HCT116 (cell line): ENCODE data around the gene NFATC2IP. TPM values are rescaled to one million over a fixed set of nuclear protein-coding genes. Genes with fewer than 3 reads are reported as not detected.

Experiments used
- ATAC-seq: fragments of 200-7000 bp; cut with Tn5 transposase; 2 replicates; pipeline ENCODE4 v1.9.1; 2020; ENCODE audit warnings: mild to moderate bottlenecking, moderate library complexity
- BruUV-seq: library from RNA; stranded (reverse); fragments of 400-500 nt; replicated peaks from 2 replicates; lab custom pipeline; 2021; lab: Mats Ljungman, UMichigan
- CTCF ChIA-PET: fragments of 300-600 bp; sonication (Branson Sonifier 250); formaldehyde crosslinking; loops from one replicate; lab custom pipeline; 2021; ENCODE audit warnings: antibody characterized with exemption; lab: Charles Lee
- POLR2A ChIA-PET: fragments of 300-600, 350-600 bp; sonication (Branson Sonifier 250); formaldehyde crosslinking; loops from one replicate; lab custom pipeline; 2021; ENCODE audit warnings: antibody characterized with exemption; lab: Charles Lee
- RAD21 ChIA-PET, 2 experiments: fragments of 300-600 bp; sonication (Branson Sonifier 250); formaldehyde crosslinking; loops; one replicate each; lab custom pipeline; 2023; ENCODE audit warnings: low total read pairs in 2 of 2; ENCODE audit not compliant: uncharacterized antibody in 2 of 2, unreplicated experiment in 2 of 2, low non-redundant PET in 1 of 2; lab: Charles Lee
- DNase-seq: peaks from one replicate; pipeline ENCODE4 v3.0.0-alpha.2; 2010; ENCODE audit warnings: low read depth, low spot score
- H2AFZ ChIP-seq: fragments of 200-600 bp; shearing (Covaris generic), sonication (generic); 2 replicates; pipeline ENCODE4 v1.6.1; 2017; ENCODE audit warnings: low read depth, mixed run types, mixed read lengths, antibody characterized with exemption, low read length; ENCODE audit not compliant: poor library complexity, severe bottlenecking
- H3K27ac ChIP-seq: 2 replicates; pipeline ENCODE4 v1.5.1; 2012; ENCODE audit warnings: low read depth, low read length
- H3K27me3 ChIP-seq: fragments of 200-600 bp; sonication (generic); 2 replicates; pipeline ENCODE4 v1.6.1; 2016; ENCODE audit warnings: mixed run types, low read length, mixed read lengths; ENCODE audit not compliant: insufficient read depth
- H3K36me3 ChIP-seq, 2 experiments: fragments of 200-500 bp in 1 of 2; fragments of 200-600 bp in 1 of 2; sonication (Bioruptor generic) in 1 of 2; sonication (generic) in 1 of 2; 2 replicates each; pipeline versions ENCODE4 v1.5.1 to v1.6.1; 2014 to 2016; ENCODE audit warnings: low read length in 2 of 2, inconsistent platforms in 1 of 2, mixed read lengths in 1 of 2, mixed run types in 1 of 2; ENCODE audit not compliant: insufficient read depth in 2 of 2, control insufficient read depth in 1 of 2
- H3K4me1 ChIP-seq, 2 experiments: fragments of 200-600 bp in 1 of 2; sonication (generic) in 1 of 2; 2 replicates each; pipeline versions ENCODE4 v1.5.1 to v1.6.1; 2012 to 2017; ENCODE audit warnings: low read length in 2 of 2, inconsistent platforms in 1 of 2, mild to moderate bottlenecking in 1 of 2, mixed read lengths in 1 of 2, mixed run types in 1 of 2, moderate library complexity in 1 of 2; ENCODE audit not compliant: insufficient read depth in 2 of 2, control insufficient read depth in 1 of 2
- H3K4me2 ChIP-seq: fragments of 200-600 bp; sonication (generic); 2 replicates; pipeline ENCODE4 v1.6.1; 2017; ENCODE audit warnings: mixed run types, low read length, mixed read lengths
- H3K4me3 ChIP-seq, 2 experiments: fragments of 200-600 bp in 1 of 2; sonication (generic) in 1 of 2; replicated peaks in 1 of 2; 2 replicates each; pipeline ENCODE4 v1.5.1; 2011 to 2016; ENCODE audit warnings: low read length in 2 of 2, control low read depth in 1 of 2, low read depth in 1 of 2, mild to moderate bottlenecking in 1 of 2, mixed read lengths in 1 of 2, mixed run types in 1 of 2
- H3K79me2 ChIP-seq: fragments of 200-600 bp; sonication (generic); 2 replicates; pipeline ENCODE4 v1.6.1; 2017; ENCODE audit warnings: mild to moderate bottlenecking, mixed run types, low read length, moderate library complexity, mixed read lengths; ENCODE audit not compliant: insufficient read depth
- H3K9ac ChIP-seq: fragments of 200-600 bp; sonication (generic); 2 replicates; pipeline ENCODE4 v1.6.1; 2016; ENCODE audit warnings: low read length, mixed read lengths
- H3K9me2 ChIP-seq: fragments of 200-600 bp; sonication (generic), shearing (Covaris generic); 2 replicates; pipeline ENCODE4 v1.6.1; 2017; ENCODE audit warnings: mixed run types, mild to moderate bottlenecking, moderate library complexity; ENCODE audit not compliant: insufficient read depth
- H3K9me3 ChIP-seq, 2 experiments: fragments of 200-500 bp in 1 of 2; fragments of 200-600 bp in 1 of 2; sonication (Bioruptor generic) in 1 of 2; sonication (generic) in 1 of 2; 2 replicates each; pipeline ENCODE4 v1.6.1; 2014 to 2017; ENCODE audit warnings: low read length in 2 of 2, mixed read lengths in 2 of 2, inconsistent platforms in 1 of 2, low read depth in 1 of 2, mild to moderate bottlenecking in 1 of 2, mixed run types in 1 of 2, moderate library complexity in 1 of 2; ENCODE audit not compliant: control insufficient read depth in 1 of 2, insufficient read depth in 1 of 2
- H4K20me1 ChIP-seq: fragments of 200-600 bp; sonication (generic), shearing (Covaris generic); 2 replicates; pipeline ENCODE4 v1.6.1; 2017; ENCODE audit warnings: mixed run types, mild to moderate bottlenecking, moderate library complexity; ENCODE audit not compliant: insufficient read depth
- CBX3 ChIP-seq: IDR thresholded peaks from 2 replicates; pipeline ENCODE4 v1.6.1; 2012; ENCODE audit warnings: low read depth
- EGR1 ChIP-seq: IDR thresholded peaks from 2 replicates; pipeline ENCODE4 v1.6.1; 2012; ENCODE audit warnings: low read depth
- ELF1 ChIP-seq: IDR thresholded peaks from 2 replicates; pipeline ENCODE4 v1.6.1; 2012; ENCODE audit warnings: low read depth, borderline replicate concordance
- POLR2AphosphoS5 ChIP-seq: IDR thresholded peaks from 2 replicates; pipeline ENCODE4 v1.6.1; 2011; ENCODE audit warnings: mild to moderate bottlenecking, low read depth, low read length, moderate library complexity
- SIN3A ChIP-seq: IDR thresholded peaks from 2 replicates; pipeline ENCODE4 v1.6.1; 2012; ENCODE audit warnings: low read depth
- SP1 ChIP-seq: IDR thresholded peaks from 2 replicates; pipeline ENCODE4 v1.6.1; 2012; ENCODE audit warnings: low read depth
- YY1 ChIP-seq: IDR thresholded peaks from 2 replicates; pipeline ENCODE4 v1.6.1; 2011; ENCODE audit warnings: low read length, low read depth, moderate library complexity, mild to moderate bottlenecking; ENCODE audit not compliant: insufficient replicate concordance; ENCODE audit errors: extremely low read depth
- intact Hi-C: fragments of 100-400 bp; cut with micrococcal nuclease; formaldehyde crosslinking; loops from 2 replicates; pipeline ENCODE4 v1.10.0; 2022
- total RNA-seq: library from RNA; stranded (reverse); gene quantifications from one replicate; pipeline ENCODE4 v1.2.1, GENCODE V29; 2021; ENCODE audit not compliant: unreplicated experiment
- TF ChIP-seq, protein P1 (sequence below): IDR thresholded peaks from 2 replicates; pipeline ENCODE4 v1.6.1; 2012

NFATC2IP gene
- total RNA-seq, 1 experiment from 2014 or later: 41.4 TPM

- peak within 1 kb of the TSS; percentile 98 for H3K27ac ChIP-seq
- BruUV-seq: no TSS peak
- H3K9ac ChIP-seq: peak within 1 kb of the TSS; percentile 79
- H3K4me2 ChIP-seq: peak within 1 kb of the TSS; percentile 100
- peaks cover 7 to 20% of the 10 kb centered on the region in 2 experiments for H3K4me1 ChIP-seq
- no peaks in the 10 kb centered on the region for H3K9me2 ChIP-seq
- RAD21 ChIA-PET: interaction anchor here in 1 of 2 experiments (0.7 kb wide), 1 partner anchor 78 kb away, joined by 3 read pairs; no protein-coding TSS in a partner anchor
- ATAC-seq: peak; percentile 88
- no peaks in the 10 kb centered on the region for H4K20me1 ChIP-seq
- no peak for TF ChIP-seq POLR2AphosphoS5
- TF ChIP-seq CBX3: no peak
- peak; percentile 39 for TF ChIP-seq YY1
- TF ChIP-seq, protein P1, sequence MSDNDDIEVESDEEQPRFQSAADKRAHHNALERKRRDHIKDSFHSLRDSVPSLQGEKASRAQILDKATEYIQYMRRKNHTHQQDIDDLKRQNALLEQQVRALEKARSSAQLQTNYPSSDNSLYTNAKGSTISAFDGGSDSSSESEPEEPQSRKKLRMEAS: peak; percentile 20; the same call in 1 of the 2 replicates
- TF ChIP-seq ELF1: peak; percentile 94
- TF ChIP-seq SP1: peak; percentile 57; the same call in 1 of the 2 replicates
- no peak for TF ChIP-seq SIN3A
- TF ChIP-seq EGR1: peak; percentile 77
- H3K27me3 ChIP-seq: no peaks in the 10 kb centered on the region
- no peaks in the 10 kb centered on the region for H3K9me3 ChIP-seq
- 0 out of 4 replicates have a peak, but pooled peaks cover 0 to 3% of the 10 kb centered on the region in 2 experiments for H3K36me3 ChIP-seq
- intact Hi-C loops: loop anchor here (1.0 kb wide), 1 partner anchor 21 kb away; no protein-coding TSS in a partner anchor
- H3K79me2 ChIP-seq: no peaks in the 10 kb centered on the region; the same call in 1 of the 2 replicates
- H2AFZ ChIP-seq: peak within 1 kb of the TSS; percentile 78
- CTCF ChIA-PET: interaction anchor here (1.8 kb wide), 1 partner anchor 20 kb away, joined by 10 read pairs; no protein-coding TSS in a partner anchor
- DNase-seq: peak; percentile 92
- POLR2A ChIA-PET: interaction anchor here (0.6 to 1.4 kb wide), 2 partner anchors 62 to 78 kb away, joined by 3 to 5 read pairs; partner anchors contain the start of gene SH2B1
- H3K4me3 ChIP-seq: peak within 1 kb of the TSS; percentile 60 to 77
Measured at GRCh38 chr16:28924762-28925385, 25.9 kb upstream of the NFATC2IP start, which contains the start of gene RABEP2. Gene RABEP2 (minus strand): TSS chr16:28925238. CDS start chr16:28925163, 75 bp downstream.
